ENCODE measurements around the gene SNX33.
"Not testable (repeated sequence)": the region's sequence is repeated elsewhere in the genome, so short reads cannot be mapped to it uniquely, and the experiment has no call there.

Gene SNX33

DNA sequence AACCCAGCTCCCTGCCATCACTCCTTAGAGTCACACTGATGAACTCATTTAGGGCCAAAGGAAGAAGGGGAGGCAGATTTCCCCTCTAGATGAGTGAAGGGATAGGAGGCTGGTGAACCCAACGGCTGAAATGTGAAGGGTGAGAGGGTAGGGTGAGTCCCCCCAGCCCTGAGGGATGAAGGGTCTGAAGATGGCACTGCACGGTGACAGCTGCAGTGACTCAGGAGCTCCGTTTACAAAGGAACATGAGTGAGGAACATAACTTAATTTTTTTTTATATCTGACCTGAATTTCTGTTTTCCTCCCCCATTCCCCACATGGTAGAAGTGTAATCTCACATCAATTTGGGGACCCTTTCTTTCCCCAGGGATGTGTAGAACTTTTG, 14.0 kb downstream of the SNX33 start:
- DNase-seq (ENCODE audit: low read depth): no peak

DNA sequence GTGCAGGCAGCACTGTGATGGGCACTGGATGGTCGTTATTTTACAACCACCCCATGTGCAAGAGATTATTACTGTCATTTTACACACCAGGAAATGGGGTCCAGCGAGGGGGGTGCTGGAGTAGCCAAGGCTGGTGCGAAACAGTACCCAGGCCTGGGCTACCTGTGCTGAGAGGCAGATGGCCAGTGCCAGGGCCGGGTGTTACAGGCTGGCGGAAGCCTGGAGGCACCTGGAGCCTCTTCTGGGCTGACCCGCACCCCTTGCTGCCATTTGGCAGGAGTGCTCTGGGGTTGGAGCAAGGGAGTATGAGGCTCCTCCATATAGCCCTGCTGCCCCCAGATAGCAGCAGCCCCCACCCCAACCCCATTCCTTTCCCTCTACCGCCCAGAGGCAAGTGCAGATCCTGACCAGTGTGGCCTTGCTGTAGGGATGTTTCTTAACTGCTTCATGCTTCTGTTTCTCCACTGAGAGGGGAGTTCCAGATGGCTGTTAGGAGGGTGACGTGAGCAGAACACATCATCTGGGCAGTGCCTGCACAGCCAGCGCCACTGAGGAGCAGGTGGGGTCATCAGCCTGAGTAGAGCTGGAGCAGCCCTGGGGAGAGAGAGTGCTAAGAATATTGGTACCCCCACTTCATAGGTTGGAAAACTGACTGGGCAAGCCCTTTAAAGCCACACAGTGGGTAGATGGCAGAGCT, 15.3 kb downstream of the SNX33 start:
- no peak for DNase-seq (ENCODE audit: low read depth)

DNA sequence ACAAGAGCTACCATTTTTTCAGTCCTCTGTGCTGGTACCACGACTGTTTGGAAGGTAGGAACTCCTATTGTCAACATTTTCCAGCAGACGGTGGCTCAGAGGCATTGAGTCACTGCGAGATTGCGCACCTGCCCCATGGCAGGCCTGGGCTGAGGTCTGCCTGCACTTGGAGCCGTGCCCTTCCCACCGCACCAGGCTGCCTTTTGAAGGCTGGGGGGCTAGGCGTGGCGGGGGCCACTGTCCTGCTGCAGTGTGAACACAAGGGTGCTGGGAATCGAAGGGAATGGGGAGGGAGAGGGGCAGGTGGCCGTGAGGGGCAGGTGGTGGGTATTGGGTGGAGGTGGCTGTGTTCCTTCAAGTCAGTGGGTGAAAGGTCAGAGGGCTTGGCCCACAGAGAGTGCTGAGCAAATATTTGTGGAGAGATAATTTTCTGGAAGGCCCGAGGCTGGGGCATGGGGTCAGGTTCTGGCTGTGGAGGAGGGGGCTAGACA, 16.3 kb downstream of the SNX33 start:
- DNase-seq (ENCODE audit: low read depth): no peak

DNA sequence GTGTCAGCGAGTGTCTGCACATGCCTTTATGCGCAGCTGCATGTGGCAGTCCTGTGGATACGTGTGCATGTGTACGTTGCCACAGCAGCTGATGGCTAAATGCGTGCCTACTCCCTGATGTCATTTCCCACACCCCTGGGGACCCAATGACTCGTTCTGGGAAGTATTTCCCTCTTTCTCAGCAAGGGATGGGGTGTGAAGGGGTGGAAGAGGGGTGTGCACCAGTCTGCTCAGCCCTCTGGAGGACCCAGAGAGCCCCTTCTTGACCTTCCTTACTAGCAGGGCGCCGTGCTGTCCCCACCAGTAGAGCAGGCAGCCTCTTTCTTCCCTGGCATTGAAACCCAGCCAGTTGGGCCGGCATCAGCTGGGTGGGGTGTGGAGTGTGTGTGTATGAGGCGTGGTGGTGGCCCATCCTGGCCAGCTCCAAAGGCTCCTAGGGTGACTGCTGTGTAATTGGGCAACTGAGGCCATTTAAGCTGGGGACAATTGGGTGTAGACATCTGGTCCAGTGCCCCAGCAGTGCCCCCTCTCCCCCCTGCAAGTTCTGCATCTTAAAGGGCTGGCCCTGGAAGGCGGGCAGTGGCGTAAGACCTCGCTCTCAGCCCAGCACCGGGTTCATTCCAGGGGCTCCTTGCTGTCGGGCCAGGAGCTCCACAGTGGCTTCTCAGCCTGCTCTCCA, 19.2 kb downstream of the SNX33 start:
- no peak for DNase-seq (ENCODE audit: low read depth)

DNA sequence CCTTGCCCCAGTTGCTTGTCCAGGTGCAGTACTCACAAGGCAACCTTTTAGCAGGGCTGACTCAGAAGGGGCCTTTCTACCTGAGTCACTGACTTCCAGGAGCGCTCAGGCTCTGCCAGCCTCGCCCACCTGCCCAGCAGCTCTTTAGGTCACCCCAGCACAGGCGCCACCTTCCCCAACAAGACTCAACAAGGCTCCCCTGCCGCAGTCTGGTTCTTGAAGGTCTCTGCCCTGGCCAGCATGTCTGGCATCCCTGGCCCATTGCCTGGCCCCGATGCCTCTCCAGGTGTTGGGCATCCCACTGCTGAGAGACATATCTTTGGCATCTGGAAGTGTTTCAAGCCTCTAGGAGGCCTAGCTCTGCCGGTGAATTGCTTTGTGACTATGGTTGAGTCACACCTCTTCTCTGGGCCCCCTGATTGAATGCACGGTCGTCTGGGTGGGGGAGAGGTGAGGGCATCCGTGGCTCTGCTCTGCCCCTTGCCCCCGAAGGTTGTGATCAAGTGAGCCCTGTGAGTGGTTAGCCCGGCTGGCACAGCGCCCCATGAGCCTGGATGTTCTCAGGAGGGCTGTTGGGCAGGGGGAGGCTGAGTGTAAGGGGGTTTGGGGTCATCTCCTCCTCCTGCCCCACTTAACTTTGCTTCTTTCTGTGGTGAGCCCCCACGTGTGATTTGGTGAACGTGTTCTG, 21.6 kb downstream of the SNX33 start:
- no peak for DNase-seq (ENCODE audit: low read depth)

DNA sequence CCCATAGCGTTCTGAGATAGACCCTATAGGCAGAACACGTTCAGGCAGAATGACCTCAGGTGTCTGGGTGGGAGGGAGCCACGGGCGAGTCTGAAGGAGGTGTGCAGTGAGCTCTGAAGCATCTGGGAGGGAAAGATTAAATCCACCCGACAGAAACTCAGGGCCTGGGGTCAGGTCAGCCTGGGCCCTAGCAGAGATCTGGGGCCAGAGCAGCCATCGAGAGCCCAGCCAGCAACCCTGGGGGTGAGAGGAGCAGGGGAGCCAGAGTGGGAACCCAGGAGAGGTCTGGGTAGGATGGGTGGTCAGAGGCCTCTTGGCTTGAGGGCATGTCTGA, 22.1 kb downstream of the SNX33 start:
- no peak for DNase-seq (ENCODE audit: low read depth)

DNA sequence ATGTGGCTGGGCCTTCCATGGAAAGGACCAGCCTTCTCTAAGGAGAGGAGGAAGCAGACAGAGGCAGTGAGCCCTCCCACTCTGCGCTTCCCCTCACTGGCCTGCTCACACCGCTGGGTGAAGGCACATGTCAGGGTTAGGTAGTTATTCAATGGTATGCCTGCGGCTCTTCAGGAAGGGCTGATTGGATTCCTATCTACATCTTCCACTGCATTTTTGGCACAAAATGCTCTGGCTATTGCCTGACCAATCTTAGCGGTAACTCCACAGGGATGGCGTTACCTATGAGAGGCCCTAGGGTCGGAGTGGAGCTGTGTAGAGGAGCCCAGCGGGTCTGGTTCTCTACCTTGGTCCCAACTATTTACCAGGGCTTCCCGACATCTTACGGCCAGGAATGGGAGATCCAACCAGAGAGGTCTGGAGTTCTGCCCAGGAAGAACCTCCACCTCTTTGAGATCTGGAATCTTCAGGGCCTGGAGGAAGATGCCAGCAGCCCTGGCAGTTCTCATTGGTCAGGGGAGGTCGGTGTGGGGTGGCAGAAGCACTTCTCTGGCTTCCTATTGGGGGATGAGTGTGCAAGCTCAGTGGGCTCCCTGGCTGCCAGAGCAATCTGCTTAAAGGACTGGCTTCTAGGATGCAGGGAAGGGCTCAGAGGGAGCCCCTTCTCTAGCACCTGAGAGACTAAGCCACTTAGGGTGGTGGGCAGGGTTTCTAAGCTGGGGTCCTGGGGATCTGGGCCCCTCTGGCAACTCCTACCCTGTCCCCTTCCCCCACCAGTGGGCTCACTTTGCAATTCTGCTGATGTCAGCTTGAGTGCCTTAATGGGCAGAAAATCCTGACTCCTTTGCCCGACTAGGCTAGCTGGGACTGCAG, 24.3 kb downstream of the SNX33 start:
- DNase-seq (ENCODE audit: low read depth): no peak

DNA sequence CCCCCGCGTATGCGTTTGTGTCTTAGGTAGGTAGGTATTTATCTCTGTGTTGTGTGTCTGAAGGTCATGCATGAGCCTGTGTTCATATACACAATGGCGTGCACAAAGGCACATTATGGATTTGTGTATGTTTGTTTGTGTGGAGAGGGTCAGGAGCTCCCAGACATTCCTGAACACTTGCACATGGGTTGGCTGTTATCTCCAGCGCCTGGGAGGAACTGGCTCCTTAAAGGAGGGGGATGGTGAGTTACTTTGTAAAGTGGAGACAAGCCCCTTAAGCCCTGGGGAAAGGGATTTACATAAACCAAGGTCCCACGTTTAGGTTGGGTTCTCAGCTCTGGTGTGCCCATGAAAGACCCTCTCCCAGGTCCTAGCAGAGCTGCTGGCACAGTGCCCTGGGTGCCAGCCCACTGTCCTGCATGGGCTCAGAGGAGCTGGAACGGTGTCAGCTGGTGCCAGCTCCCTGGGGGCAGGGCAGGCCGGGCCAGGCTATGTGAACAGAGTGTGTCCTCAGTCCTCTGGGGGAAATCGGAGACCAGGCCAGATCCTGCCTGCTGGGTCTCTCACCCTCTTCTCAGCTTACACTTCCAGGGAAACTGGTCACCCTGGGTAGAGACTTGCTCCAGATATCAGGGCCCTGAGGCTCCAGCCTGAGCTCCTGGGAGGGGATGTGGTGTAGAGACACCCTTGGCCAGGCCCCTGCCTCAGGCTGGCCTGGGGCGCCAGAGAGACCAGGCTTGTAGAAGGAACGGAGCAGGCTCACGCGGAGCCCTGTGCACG, 25.1 kb downstream of the SNX33 start:
- DNase-seq (ENCODE audit: low read depth): no peak

DNA sequence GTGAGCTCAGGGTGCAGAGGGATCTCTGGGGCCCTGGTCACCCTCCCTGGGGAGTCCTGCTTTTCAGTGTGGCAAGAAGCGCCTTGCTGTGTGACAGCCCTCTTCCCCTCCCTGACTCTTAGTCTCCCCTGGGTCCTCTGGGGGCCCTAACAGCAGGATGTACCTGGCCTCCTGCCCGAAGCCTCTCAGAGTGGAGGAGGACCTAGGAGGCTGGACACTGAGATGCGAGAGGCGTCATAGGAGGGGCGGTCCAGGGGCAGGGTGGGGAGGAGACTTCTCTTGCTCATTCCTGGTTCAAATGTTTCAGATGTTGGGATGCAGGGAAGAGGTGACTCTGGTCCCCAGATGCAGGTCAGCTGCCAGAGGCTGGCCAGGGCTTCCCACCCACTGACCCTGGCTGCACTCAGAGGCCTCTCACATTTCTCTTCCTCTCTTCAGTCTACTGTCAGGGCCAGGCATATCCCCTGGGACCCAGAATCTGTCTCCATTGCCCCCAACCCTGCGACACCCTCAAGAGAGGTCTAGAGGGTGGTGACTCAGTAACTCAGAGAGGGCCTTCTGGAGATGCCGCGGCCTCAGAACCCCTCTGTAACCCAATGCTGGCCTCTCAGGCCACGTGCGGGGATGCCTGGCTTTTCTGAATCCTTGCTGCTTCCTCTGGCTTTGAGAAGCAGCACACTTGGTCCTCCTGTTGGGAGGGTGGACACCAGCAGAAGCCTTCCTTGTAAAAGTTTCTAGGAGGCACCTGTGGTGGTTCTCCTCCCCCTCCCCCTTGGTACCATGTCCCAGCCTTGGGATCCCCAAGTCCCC, 25.9 kb downstream of the SNX33 start:
- DNase-seq (ENCODE audit: low read depth): no peak

DNA sequence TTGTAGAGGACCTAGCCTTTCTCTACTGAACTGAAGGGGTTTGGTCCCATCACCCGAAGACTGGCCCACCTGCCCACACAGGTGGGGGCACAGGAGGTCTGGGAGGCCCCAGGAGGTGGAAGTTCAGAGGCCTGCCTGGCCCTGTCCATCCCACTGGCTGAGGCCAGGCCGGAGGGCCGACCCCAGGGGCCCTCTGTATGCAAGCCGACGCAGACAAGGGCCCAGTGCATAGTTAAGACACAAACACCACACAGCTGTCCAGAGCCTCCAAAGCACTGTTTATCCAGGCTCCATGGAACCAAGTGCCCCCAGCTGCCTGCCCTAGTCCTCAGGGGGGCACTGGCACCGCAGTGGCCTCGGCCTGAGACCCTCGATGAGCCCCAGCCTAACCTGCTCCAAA, 26.7 kb downstream of the SNX33 start:
- DNase-seq (ENCODE audit: low read depth): no peak

DNA sequence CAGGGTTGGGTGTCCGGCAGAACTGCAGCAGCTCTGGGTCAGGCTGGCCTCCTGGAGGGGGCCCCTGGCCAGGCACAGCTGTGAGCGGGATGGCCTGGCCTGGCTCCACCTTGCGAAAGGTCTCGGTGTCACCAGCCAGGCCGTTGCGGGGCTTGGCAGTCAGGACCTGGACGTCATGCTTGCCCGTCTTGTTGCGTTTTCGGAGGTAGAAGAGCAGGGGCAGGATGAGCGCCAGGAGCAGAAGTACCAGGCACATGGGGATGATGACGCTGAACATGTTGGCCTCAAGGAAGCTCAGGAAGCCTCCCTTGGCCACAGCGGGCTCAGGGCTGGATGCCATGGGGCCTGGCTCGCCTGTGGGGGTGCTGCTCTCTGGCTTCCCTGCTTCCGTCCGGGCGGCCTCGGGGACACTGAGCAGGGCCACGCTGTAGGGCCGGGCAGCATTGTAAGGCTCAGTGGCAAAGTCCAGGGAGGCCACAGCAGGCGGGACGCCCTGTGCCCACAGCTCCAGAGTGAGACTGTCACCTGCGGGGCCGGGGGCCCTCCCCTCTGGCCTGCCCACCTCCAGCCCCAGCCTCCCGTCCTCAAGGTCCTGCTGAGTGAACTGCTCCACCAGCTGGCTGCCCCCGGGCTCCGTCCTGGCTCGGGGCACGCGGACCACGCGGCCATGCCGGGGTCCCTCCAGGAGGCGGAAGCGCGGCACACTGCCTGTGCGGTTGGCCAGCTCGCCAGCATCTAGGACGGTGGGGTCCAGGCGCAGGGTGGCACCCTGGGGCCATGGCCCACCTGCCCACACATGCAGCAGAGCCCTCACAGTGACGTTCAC, 28.1 kb downstream of the SNX33 start:
- no peak for DNase-seq (ENCODE audit: low read depth)

DNA sequence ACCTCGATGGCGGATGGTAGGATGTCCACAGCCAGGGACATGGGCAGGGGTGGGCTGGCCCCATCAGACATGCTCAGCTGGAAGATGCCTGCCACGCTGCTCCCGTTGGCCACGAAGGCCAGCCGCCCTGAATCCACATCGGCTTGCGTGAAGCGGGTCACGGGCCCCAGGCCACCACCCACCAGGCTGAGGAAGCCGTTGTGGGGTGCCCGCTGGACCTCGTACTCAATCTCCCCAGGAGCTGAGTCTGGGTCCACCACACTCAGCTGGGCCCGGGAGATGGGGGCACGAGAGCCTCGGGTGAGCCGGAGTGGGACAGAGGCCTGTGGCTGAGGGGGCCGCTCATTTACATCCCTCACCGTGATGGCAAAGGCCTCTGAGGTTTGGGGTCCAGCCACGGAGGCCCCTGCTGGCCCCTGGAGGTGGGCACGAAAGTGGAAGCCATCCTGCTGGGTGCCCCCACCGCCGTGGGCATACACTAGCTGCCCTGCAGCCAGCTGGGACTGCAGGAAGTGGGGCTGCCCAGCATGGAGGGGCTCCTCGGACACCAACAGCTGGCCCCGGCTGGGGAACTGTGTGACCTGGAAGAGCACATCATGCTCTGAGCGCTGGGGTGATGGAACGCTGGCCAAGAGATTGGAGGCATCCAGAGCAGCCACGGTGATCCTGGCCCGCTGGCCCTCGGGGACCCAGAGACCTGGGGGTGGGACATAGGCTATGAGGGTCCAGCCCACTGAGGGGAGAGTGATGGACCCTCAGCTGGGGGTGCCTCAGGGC, 29.2 kb downstream of the SNX33 start:
- DNase-seq (ENCODE audit: low read depth): no peak

DNA sequence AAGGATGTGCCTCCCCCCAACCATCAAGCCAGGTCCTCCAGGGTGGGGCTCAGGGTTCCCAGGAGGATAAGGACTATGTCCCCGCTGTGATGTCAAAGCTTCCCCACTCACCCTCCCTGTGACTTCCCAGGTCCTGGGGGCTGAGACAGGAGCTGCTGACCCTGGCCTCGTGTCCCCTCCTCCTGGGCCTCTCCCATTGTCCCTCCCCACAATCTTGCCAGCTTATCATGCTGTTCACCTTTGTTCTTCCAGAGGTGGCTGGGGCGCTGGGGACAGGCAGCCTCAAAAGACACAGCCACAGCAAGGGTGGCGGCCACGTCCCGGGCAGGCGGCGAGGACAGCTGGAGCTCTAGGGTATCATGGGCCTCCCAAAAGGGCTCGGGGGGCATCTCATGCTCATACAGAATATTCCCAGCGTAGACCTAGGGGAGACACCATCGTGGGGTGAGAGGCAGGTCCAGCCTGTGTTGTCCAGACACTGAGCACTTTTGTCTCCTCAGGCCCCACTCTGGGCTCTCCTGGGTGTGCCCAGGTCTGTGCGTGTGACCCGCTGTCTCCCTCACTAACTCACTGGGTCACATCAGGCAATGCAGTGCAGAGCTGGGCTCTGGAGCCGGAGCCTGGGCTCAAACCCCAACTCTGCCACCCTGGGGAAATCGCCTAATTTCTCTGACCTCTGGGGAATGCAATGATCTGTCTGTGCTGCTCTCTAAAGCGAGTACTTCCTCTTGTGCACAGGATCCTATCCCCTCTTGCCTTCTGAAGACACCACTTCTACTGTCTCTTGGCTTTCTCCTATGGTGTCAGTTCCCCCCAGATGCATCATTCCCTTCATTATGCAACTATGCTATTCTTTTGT, 30.0 kb downstream of the SNX33 start:
- no peak for DNase-seq (ENCODE audit: low read depth)

DNA sequence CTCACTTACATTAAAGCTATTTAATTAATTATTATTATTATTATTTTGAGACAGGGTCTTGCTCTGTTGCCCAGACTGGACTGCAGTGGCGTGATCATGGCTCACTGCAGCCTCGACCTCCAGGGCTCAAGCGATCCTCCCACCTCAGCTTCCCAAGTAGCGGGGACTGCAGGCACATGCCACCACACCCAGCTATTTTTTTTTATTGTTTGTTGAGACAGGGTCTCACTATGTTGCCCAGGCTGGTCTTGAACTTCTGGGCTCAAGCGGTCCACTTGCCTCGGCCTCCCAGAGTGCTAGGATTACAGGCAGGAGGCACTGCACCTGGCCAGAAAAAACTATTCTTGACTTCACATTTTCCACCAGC, 30.6 kb downstream of the SNX33 start:
- DNase-seq (ENCODE audit: low read depth): not testable (repeated sequence)

DNA sequence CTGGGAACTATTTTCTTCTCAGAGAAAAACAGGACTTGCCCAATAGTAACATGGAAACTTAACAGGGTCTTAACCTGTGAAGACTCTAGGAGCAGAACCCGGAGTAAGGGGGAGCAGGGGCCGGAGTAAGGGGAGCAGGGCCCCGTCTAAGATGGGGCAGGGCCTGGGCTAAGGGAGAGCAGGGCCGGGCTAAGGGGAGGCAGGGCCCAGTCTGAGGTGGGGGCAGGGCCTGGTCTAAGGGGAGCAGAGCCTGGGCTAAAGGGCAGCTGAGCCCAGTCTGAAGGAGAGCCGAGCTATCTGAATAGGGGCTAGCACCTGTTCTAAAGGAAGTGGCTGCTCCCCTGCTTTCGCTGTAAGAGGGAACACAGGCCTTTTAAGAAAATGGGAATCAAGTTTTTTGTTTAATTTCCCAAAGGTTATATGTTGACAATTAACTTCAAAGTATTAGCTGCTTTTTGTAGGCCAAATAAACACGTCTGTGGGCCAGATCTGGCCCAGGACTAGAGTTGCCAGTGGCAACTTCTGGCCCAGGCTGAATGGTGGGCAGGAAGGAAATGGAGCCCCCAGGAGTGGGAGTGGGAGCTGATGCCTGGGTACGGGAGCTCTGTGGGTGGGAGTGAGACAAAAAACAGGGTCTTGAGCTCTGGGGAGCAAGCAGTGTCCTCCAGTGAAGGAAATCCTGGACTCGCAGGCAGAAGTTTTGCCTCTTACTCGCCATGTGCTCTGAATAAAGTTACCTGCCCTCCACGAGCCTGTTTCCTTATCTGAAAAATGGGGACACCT, 32.5 kb downstream of the SNX33 start:
- DNase-seq (ENCODE audit: low read depth): no peak

DNA sequence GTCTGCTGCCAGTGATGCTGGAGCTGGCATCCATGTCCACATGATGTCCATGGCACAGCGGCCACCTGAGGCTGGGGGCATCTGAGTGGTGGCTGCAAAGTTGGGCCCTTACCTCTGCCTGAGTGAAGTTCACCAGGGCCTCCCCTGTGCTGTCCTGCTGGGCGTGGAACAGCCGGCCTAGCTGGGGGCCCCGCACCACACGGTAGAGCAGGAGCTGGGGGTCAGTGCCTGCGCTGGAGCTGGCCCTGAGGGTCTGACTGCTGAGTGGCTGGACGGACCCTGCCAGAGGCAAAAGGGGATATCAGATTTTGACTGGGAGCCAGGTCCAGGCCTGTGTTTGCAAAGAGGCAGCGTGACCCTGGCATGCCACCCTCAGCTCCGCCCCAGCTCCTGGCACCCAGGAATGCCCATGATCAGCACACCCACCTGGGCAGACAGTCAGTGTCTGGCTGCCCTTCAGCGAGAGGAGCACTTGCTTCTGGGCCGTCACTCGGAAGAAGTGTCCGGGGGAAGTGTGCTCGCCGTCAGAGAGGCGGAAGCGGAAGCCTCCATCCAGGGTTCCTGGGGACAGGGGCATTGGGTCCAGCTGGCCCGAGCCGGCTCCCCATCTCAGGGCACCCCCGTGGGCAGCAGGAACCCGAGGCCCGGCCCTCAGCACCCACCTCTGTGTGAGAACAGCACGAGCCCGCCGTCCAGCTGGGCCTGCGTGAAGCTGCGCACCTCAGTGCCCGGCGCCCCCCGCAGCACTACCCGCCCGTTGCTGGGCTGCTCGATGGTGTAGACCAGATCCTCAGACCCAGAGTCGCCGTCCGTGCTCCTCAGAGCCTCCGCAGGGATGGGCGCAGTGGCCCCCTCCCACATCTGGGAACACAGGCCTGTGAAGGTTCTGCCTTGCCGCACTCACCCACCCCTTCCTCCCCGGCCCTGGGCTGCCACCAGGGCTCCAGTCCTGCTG, 34.7 kb downstream of the SNX33 start:
- DNase-seq (ENCODE audit: low read depth): no peak
